ENCODE results near the gene GPALPP1.

Gene GPALPP1

GRCh38 chr13:45064889-45065288 is 75.6 kb downstream of the GPALPP1 start:
- TF ChIP-seq ZNF274 (IDR thresholded peaks at IDR 0.05; ENCODE audit: low read depth, low read length), result no peak

DNA sequence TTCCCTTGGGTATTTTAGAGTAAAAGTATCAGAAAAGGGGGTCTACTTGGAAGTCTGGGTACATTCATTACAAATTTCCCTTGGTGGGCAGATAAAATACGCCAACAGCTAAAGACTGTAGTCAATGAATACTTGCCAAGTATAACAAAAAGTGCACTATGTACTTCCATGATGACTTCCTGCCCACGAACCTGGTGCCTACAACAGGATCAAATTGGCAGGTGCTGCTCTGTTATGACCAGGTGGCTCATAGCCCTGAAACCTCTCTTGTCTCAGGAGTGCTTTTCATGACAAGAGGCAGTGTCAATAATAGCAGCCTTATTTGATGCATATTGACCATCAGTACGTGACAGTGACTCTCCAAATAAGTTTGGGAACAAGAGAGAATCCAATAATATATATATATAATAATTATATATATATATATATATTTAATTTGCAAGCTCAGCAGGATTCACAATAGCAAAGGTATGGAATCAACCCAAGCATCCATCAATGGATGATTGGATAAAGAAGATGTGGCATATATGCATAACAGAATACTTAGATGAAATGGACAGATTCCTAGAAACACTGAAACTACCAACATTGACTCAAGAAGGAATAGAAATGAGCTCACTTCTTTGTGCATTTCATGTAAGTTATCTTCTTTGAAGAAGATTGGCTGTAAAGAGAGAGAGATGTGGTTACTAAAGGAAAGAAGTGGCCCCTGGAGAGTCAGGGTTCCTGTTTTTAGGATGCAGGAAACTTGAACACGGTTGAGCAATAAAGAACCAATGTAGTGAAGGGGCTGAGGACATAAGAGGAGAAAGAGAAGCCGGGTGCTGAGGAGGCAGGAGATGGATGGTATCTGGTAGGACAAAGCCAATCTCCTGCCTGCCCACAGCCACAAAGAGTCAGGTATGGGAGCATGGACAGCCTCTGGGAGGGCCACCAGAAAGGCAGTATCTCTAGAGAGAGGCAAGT is 79.0 kb downstream of the GPALPP1 start:
- TF ChIP-seq ZNF274 (IDR thresholded peaks at IDR 0.05; ENCODE audit: low read depth, low read length), result no peak

More at GRCh38 chr13:45064889-45065288, 75.6 kb downstream of the GPALPP1 start:
- H3K4me3 ChIP-seq (ENCODE audit: low read length), result no peak overlapping the region

DNA sequence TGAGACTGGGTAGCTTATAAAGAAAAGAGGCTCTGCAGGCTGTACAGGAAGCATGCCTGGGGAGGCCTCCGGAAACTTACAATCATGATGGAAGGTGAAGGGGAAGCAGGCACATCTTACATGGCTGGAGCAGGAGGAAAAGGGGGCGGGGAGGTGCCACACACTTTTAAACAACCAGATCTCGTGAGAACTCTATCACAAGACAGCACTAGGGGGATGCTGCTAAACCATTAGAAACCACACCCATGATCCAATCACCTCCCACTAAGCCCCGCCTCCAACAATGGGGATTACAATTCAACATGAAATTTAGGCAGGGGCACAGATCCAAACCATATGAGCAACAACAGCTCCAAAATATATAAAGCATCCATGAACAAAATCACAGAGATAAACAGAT is 84.5 kb downstream of the GPALPP1 start:
- no peak overlapping the region for H3K4me3 ChIP-seq (ENCODE audit: low read length)
- TF ChIP-seq ZNF274 (IDR thresholded peaks at IDR 0.05; ENCODE audit: low read depth, low read length), result no peak

More for the DNA sequence above, 79.0 kb downstream of the GPALPP1 start:
- no peak overlapping the region for H3K4me3 ChIP-seq (ENCODE audit: low read length)

- no peak overlapping the region for H3K4me3 ChIP-seq (ENCODE audit: low read length)
- TF ChIP-seq ZNF274 (IDR thresholded peaks at IDR 0.05; ENCODE audit: low read depth, low read length), result no peak
These were observed 85.4 kb downstream of the GPALPP1 start for GRCh38 chr13:45074721-45075120.

DNA sequence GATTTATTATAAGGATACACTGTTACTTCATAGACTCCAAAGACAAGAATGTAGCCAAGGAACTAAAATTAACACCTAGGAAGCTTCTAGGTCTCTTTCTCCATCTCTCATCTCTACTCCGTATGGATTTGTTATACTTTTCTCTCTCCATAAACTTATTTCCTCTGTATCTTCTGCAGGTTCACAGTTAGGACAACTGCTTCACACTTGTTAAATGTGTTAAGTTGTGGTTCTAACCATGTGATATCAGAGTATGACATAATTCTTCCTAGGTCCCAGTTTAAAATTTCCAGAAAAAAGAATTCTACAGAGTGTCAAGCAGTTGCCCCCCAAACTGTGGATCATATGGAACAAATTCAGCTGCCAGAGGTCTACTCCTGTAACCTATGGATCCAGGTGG is 88.7 kb downstream of the GPALPP1 start:
- no peak for TF ChIP-seq ZNF274 (IDR thresholded peaks at IDR 0.05; ENCODE audit: low read depth, low read length)
- H3K4me3 ChIP-seq (ENCODE audit: low read length), result no peak overlapping the region
